ENCODE measurements around the gene EWSR1.

EWSR1 gene

GRCh38 chr22:29301716-29302401, 33.8 kb downstream of the EWSR1 start:
- TF ChIP-seq TEAD4 (IDR thresholded peaks at IDR 0.05) (no peak), ZBTB7A (IDR thresholded peaks at IDR 0.05; ENCODE audit: low read depth) (no peak), NFIC (IDR thresholded peaks at IDR 0.05) (no peak)

DNA sequence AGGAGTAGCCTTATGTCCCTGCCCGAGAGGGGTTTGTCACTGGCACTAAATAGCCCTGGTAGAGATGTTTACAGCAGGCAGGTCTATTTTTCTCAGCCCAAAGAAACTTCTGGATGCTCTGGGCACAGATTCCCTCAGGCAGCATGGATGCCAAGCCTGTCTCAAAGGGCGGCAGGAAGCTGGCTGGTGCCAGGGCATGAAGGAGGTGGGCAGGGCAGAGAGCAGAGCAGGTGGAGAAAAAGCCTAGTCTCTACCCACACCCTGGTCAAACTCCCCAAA, 34.3 kb downstream of the EWSR1 start:
- no peak for TF ChIP-seq MAX (IDR thresholded peaks at IDR 0.05)
- TF ChIP-seq ZBTB7A (IDR thresholded peaks at IDR 0.05; ENCODE audit: low read depth) = no peak
- TF ChIP-seq EP300 (IDR thresholded peaks at IDR 0.05; ENCODE audit: borderline replicate concordance) = no peak
- no peak for TF ChIP-seq NFIC (IDR thresholded peaks at IDR 0.05)
- no peak for TF ChIP-seq TEAD4 (IDR thresholded peaks at IDR 0.05)
- no peak for TF ChIP-seq TAF1 (IDR thresholded peaks at IDR 0.05; ENCODE audit: low read depth)
- TF ChIP-seq CREB1 (IDR thresholded peaks at IDR 0.05; ENCODE audit: low read depth) = no peak
- TF ChIP-seq REST (IDR thresholded peaks at IDR 0.05; ENCODE audit: low read depth) = no peak
- no peak for TF ChIP-seq TCF12 (IDR thresholded peaks at IDR 0.05; ENCODE audit: low read depth)
- TF ChIP-seq FOXM1 (IDR thresholded peaks at IDR 0.05; ENCODE audit: borderline replicate concordance, low read depth) = no peak
- no peak for TF ChIP-seq EGR1 (IDR thresholded peaks at IDR 0.05)

GRCh38 chr22:29302681-29303465, 34.8 kb downstream of the EWSR1 start:
- TF ChIP-seq REST (IDR thresholded peaks at IDR 0.05; ENCODE audit: low read depth) (peak; percentile 36; the same call in 1 of the 2 replicates), TCF12 (IDR thresholded peaks at IDR 0.05; ENCODE audit: low read depth) (peak; percentile 74), ZBTB7A (IDR thresholded peaks at IDR 0.05; ENCODE audit: low read depth) (peak; percentile 59; the same call in 1 of the 2 replicates), TEAD4 (IDR thresholded peaks at IDR 0.05) (no peak; the same call in 1 of the 2 replicates), EGR1 (IDR thresholded peaks at IDR 0.05) (no peak), CEBPB (IDR thresholded peaks at IDR 0.05) (no peak), YY1 (IDR thresholded peaks at IDR 0.05; ENCODE audit: low read depth) (no peak), MAX (IDR thresholded peaks at IDR 0.05) (no peak), FOXM1 (IDR thresholded peaks at IDR 0.05; ENCODE audit: borderline replicate concordance, low read depth) (no peak), NFIC (IDR thresholded peaks at IDR 0.05) (peak; percentile 76; the same call in 1 of the 2 replicates), EP300 (IDR thresholded peaks at IDR 0.05; ENCODE audit: borderline replicate concordance) (peak; percentile 43; the same call in 1 of the 2 replicates), RAD21 (IDR thresholded peaks at IDR 0.05; ENCODE audit: low read depth) (peak; percentile 26; the same call in 1 of the 2 replicates), CREB1 (IDR thresholded peaks at IDR 0.05; ENCODE audit: low read depth) (no peak), TAF1 (IDR thresholded peaks at IDR 0.05; ENCODE audit: low read depth) (no peak)
- TF ChIP-seq, protein P1, sequence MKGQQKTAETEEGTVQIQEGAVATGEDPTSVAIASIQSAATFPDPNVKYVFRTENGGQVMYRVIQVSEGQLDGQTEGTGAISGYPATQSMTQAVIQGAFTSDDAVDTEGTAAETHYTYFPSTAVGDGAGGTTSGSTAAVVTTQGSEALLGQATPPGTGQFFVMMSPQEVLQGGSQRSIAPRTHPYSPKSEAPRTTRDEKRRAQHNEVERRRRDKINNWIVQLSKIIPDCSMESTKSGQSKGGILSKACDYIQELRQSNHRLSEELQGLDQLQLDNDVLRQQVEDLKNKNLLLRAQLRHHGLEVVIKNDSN (IDR thresholded peaks at IDR 0.05) = peak; percentile 58

GRCh38 chr22:29305836-29306174, 37.7 kb downstream of the EWSR1 start:
- TF ChIP-seq MAX (IDR thresholded peaks at IDR 0.05) (no peak), RAD21 (IDR thresholded peaks at IDR 0.05; ENCODE audit: low read depth) (no peak), CREB1 (IDR thresholded peaks at IDR 0.05; ENCODE audit: low read depth) (no peak), TAF1 (IDR thresholded peaks at IDR 0.05; ENCODE audit: low read depth) (no peak), NFIC (IDR thresholded peaks at IDR 0.05) (no peak), EP300 (IDR thresholded peaks at IDR 0.05; ENCODE audit: borderline replicate concordance) (no peak), YY1 (IDR thresholded peaks at IDR 0.05; ENCODE audit: low read depth) (no peak), FOXM1 (IDR thresholded peaks at IDR 0.05; ENCODE audit: borderline replicate concordance, low read depth) (no peak), TEAD4 (IDR thresholded peaks at IDR 0.05) (no peak), TCF12 (IDR thresholded peaks at IDR 0.05; ENCODE audit: low read depth) (no peak), REST (IDR thresholded peaks at IDR 0.05; ENCODE audit: low read depth) (no peak), EGR1 (IDR thresholded peaks at IDR 0.05) (no peak), CEBPB (IDR thresholded peaks at IDR 0.05) (no peak), ZBTB7A (IDR thresholded peaks at IDR 0.05; ENCODE audit: low read depth) (no peak)
- TF ChIP-seq, protein P1 (IDR thresholded peaks at IDR 0.05) = no peak
